Body of pancreas (tissue), 4 donors: Measurements from ENCODE around the gene EVA1C.

Experiments used
- CTCF ChIP-seq, 7 experiments: fragments of 450-650 bp in 4 of 7; fragments of 200-600 bp in 3 of 7; sonication (generic) in 3 of 7; IDR thresholded peaks; one replicate each; pipeline ENCODE4 v1.5.1; 2016 to 2019; ENCODE audit warnings: antibody characterized with exemption in 7 of 7
- POLR2A ChIP-seq, 3 donors: fragments of 450-650 bp; IDR thresholded peaks; one replicate each; pipeline ENCODE4 v1.6.1; 2016; ENCODE audit warnings: antibody characterized with exemption in 3 of 3, mild to moderate bottlenecking in 2 of 3

- TF ChIP-seq CTCF (IDR thresholded peaks at IDR 0.05): no peak
- TF ChIP-seq POLR2A (IDR thresholded peaks at IDR 0.05): no peak
These were observed 35.0 kb upstream of the EVA1C start for GRCh38 chr21:32377506-32377905.
